GM04504 (cell line): Measurements from ENCODE around the gene HCFC1.

Experiments used
- DNase-seq: peaks from one replicate; pipeline ENCODE4 v3.0.0-alpha.2; 2012; ENCODE audit warnings: low read depth

HCFC1 gene

GRCh38 chrX:153973127-153974002 lies 1.7 kb upstream of the HCFC1 start:
- no peak for DNase-seq

GRCh38 chrX:153972368-153973126 lies 929 bp upstream of the HCFC1 start, which contains the start of gene TMEM187:
Gene TMEM187, plus strand, starts transcription at chrX:153972754. Its CDS starts 9,309 bp downstream, at chrX:153982063.
- peak; percentile 74 for DNase-seq

DNA sequence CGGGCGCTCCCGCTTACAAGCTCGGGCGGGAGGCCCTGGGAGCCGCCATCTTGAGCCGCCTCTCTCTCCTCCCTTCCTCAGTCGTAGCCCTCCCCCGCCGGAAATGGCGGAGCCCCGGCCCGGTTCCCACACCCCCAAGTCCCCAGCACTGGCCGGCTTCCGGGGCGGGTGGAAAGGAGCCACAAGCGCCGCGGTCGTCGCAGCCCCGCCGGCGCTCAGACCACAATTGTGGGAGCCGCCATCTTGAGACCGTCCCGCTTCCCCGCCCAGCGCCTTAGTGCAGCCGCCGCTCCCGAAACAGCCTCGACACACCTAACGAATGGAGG lies 531 bp downstream of the HCFC1 start:
- peak; percentile 84 for DNase-seq

DNA sequence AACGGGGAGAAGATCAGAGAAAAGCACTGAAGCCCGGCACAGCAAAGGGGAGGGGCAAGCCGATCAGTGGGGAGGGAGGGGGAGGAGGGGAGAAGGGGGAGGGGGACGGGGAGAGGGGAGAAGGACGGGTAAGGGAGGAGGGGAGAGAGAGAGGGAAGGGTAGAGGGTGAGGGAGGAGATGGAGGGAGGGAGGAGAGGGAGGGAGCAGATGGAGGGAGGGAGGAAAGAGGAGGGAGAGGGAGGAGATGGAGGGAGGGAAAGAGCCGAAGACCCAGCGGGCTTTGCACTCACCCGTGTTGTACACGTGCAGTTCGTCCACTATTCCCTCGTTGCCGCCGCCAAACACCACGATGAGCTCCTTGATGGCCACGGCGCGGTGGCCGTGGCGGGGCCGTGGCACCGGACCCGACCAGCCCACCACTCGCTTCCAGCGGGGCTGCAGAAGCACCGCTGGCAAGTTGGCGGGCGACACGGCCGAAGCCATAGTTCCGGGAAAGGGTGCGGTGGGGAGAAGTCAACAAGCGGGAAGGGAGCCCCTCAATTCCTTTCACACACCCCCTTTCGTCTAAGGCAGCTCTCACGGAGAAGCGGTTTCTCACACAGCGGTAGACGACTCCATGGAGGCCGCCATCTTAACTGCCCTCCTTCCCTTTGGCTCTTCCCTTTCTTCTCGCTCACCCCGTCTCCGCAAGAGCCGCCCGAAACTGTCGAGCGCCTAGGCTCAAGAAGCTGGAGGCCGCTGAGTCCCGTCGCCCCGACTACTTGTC lies 1.1 kb downstream of the HCFC1 start:
- DNase-seq: peak; percentile 30

DNA sequence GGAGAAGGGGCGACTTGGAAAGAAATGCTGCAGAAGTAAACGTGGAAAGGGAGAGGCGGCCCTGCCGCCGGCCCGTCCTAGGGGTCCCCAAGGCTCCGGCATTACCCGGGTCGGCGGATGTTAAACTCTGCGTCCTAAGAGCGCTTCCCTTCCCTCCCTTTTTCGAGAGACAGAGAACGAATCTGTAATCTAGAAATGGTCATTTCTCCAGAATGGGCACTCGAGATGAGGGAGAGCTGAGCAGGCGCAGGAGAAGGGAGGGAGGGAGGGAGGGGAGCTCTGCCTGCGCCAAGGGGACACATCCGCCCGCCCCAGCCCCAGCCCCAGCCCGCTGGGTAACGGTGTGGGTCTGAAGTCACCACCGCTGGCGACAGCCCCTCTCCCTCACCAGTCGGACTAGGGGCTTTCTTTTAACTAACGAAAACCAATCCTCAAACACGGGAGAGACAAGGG lies 1.7 kb downstream of the HCFC1 start:
- DNase-seq: no peak

- DNase-seq: no peak
Measured at GRCh38 chrX:153969125-153969903, 2.3 kb downstream of the HCFC1 start.

DNA sequence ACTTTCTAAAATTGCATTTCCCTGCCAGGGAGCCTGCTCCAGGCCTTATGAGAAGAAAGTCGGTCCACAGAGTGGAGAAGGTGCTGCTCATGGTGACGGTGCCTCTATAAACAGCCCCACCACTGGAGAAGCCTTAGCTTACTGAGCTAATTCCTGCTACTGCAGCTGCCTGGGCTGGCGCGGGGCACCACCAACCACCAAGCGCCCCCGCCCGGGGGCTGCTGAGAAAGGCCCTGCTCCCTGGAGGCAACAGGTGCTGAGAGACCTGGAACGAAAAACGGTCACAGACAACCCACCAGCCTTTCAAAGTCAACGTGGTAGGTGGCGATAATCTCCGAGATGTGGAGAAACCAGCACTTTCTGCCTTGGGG lies 2.9 kb downstream of the HCFC1 start:
- DNase-seq: no peak

DNA sequence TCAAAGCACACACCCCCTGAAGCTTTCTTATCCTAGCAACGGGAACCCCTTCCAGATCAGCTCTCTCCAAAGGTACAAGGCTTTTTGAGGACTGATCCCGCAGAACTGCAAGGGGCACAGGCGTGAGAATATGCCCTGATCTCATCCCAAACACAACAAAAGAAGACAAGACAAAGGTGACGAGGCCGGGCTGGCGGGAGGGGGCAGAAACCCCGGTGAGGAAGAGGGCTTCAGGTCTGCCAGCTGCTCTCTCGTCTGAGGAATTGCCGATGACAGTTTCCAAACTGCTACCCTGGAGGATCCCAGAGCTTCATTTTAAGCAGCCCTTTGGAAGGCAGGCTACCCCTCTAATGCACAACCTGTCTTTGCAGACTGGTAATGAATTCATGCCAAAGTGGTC lies 3.4 kb downstream of the HCFC1 start:
- DNase-seq: no peak

DNA sequence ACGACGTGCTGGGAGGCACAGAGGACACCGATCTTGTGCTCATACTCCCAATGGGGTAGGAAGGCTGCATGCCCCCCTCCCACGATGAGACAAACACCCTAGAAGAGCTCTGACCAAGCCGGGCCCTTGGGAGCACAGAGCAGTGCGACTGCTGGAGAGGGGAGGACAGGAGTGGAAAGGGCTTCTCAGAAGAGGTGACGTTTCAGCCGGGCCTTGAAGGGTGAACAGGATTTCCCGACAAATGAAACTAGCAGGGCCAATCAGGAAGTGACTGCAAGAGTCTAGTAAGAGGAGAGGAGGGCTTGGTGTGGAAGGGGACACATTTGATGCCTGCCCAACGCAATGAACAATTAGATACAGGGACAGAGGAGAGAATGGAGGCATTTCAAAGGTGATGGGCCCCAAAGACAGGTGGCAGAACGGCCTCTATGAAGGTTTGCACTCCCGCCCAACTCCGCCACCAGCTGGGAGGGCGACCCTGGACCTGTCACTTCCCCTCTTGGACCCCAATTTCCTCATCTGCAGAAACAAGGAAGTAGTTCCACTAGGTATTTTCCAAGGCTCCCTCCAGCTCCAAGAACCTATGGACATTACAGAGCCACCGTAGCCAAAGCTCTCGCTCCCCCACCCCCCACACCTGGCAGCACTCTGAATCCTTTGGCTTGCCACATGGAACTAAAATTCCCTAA lies 3.9 kb downstream of the HCFC1 start:
- DNase-seq: no peak

GRCh38 chrX:153966841-153967535 lies 4.6 kb downstream of the HCFC1 start:
- DNase-seq: no peak

- no peak for DNase-seq
Measured at GRCh38 chrX:153966283-153966688, 5.3 kb downstream of the HCFC1 start.

- no peak for DNase-seq
Measured at GRCh38 chrX:153965406-153965805, 6.2 kb downstream of the HCFC1 start.

DNA sequence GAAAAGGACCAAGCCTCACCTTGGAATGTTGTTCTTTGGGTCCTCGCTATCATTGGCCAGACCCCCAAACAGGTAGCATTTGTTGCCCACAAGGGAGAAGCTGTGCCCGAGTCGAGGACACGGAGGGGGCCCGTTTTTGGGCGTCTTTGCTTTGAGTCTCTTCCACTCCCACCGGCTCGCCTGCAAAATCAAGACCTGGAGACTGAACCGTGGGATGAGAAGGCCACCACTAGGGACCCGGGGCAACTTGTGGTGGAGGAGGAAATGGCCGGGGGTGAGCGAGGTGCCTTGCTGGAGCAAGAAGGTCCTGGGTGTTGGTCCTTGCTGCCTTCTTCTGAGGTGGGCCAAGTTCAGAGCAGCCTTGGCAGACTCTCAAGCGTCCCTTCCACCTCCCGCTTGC lies 7.5 kb downstream of the HCFC1 start:
- no peak for DNase-seq

DNA sequence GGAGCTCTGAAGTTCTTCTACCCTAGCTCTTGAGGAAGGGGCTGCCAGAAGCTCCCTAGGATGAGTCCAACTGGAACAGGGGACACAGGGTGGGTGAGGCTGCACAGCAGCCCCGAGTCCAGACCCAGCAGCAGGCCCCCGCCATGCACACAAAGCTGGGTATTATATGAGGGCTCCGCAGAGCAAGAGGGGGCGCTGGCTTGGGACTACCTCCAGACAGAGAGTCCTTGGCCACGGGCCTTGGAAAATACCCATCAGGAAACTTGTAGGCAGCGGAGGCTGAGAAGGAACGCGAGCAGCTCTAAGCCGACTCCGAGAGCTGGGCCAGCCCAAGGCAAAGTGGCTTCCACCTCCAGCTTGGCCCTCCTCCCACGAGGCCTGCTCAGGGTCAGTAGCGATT lies 8.1 kb downstream of the HCFC1 start:
- DNase-seq: no peak

GRCh38 chrX:153961292-153961691 lies 10.3 kb downstream of the HCFC1 start:
- no peak for DNase-seq

DNA sequence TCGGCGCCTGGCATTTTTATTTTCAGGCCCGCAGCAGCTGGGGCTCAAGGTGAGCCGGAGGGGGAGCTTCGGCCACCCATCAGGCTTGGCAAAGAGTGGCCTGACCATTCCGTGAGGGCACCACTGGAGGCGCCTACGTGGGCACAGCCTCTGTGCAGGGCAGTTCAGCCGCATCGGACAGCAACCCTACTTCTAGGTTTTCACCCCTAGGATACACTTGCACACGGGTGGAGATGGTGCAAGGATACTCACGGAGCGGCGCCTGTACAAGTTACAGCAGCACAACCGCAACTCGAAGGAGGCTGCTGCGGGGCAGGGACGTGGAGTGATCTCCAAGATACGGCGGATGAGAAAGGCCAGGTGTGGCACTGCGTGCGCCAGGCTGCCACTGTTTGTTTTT lies 10.8 kb downstream of the HCFC1 start:
- no peak for DNase-seq

DNA sequence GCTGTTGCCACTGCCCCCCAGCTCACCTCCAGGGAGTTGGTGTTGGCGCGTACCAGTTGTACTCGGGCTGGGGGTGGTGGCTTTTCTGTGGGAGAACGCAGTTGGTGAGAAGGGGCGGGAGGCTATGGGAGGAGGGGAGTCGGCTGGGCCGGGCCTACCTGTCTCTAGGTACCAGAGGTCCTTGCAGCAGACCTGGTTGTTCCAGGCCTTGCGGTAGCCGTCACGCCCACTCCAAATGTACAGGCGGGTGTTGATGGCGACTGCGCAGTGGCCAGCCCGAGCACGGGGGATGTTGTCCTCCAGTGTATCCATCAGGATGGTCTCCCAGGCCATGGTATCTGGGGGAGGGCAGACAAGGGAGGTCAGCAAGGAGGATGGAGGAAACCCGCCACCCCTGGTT lies 11.5 kb downstream of the HCFC1 start:
- no peak for DNase-seq

DNA sequence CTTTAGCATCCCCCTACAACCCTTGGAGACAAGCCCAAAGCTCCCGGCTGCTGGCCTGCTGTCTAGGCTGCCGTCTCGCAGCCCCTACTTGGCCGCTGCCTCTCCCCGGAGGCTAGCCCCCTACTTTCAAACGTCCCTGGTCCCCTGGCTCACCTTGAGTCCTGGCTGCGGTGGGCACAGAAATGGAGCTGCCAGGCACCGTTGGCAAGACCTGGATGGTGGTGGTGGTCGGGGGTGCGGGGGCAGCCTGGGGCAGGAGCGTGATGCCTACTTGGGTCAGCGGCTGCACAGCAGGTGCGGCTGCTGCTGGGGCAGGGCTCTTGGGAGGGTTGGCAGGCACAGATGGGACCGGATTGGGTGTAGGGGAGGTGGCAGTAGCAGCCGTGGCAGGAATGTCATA lies 12.0 kb downstream of the HCFC1 start:
- DNase-seq: no peak

- no peak for DNase-seq
Measured at GRCh38 chrX:153958605-153959004, 13.0 kb downstream of the HCFC1 start.

GRCh38 chrX:153957224-153957623 lies 14.4 kb downstream of the HCFC1 start:
- DNase-seq: no peak
